ENCODE measurements around the gene GRIK4.
A peak's percentile ranks its signal among the peaks of the same experiment; 100 is the strongest.

The GRIK4 gene

GRCh38 chr11:120556797-120557196, 45.2 kb downstream of the GRIK4 start:
- no peak for TF ChIP-seq Cebpa-rat (IDR thresholded peaks at IDR 0.05)
- Histone ChIP-seq H3K4me3 (no peak overlapping the region), H4K20me1 (no peaks in the 10 kb centered on the region), H3K36me3 (no peaks in the 10 kb centered on the region), H3K9me3 (no peaks in the 10 kb centered on the region), H3K4me1 (peaks cover 46% of the 10 kb centered on the region), H3K4me2 (no peak overlapping the region), H3K27me3 (no peaks in the 10 kb centered on the region), H3K27ac (no peak overlapping the region), H3K9ac (no peak overlapping the region)

GRCh38 chr11:120558744-120559431, 47.3 kb downstream of the GRIK4 start:
- Histone ChIP-seq H4K20me1 (no peaks in the 10 kb centered on the region), H3K9ac (no peak overlapping the region), H3K9me3 (no peaks in the 10 kb centered on the region), H3K4me3 (no peak overlapping the region), H3K27ac (no peak overlapping the region), H3K27me3 (peaks cover 15% of the 10 kb centered on the region), H3K36me3 (no peaks in the 10 kb centered on the region), H3K4me1 (peaks cover 29% of the 10 kb centered on the region), H3K4me2 (no peak overlapping the region)
- no peak for TF ChIP-seq Cebpa-rat (IDR thresholded peaks at IDR 0.05)

GRCh38 chr11:120561286-120561685, 49.7 kb downstream of the GRIK4 start:
- Histone ChIP-seq H3K4me1 (peaks cover 27% of the 10 kb centered on the region), H3K27me3 (peaks cover 35% of the 10 kb centered on the region), H3K27ac (no peak overlapping the region)

GRCh38 chr11:120562806-120563425, 51.4 kb downstream of the GRIK4 start:
- Histone ChIP-seq H4K20me1 (no peaks in the 10 kb centered on the region), H3K4me2 (no peak overlapping the region), H3K4me3 (no peak overlapping the region), H3K36me3 (no peaks in the 10 kb centered on the region), H3K9ac (no peak overlapping the region), H3K9me3 (no peaks in the 10 kb centered on the region), H3K4me1 (peaks cover 27% of the 10 kb centered on the region), H3K27me3 (peaks cover 35% of the 10 kb centered on the region), H3K27ac (no peak overlapping the region)
- TF ChIP-seq Cebpa-rat (IDR thresholded peaks at IDR 0.05) = no peak

More at GRCh38 chr11:120561286-120561685, 49.7 kb downstream of the GRIK4 start:
- H4K20me1 ChIP-seq = no peaks in the 10 kb centered on the region
- no peaks in the 10 kb centered on the region for H3K36me3 ChIP-seq
- no peak overlapping the region for H3K9ac ChIP-seq
- TF ChIP-seq Cebpa-rat (IDR thresholded peaks at IDR 0.05) = no peak
- H3K4me2 ChIP-seq = no peak overlapping the region
- no peaks in the 10 kb centered on the region for H3K9me3 ChIP-seq
- H3K4me3 ChIP-seq = no peak overlapping the region

- H3K27ac ChIP-seq = peak overlapping the region; percentile 65; the same call in 1 of the 2 replicates
- peaks cover 35% of the 10 kb centered on the region for H3K27me3 ChIP-seq
- no peak for TF ChIP-seq Cebpa-rat (IDR thresholded peaks at IDR 0.05)
- no peaks in the 10 kb centered on the region for H3K36me3 ChIP-seq
- no peak overlapping the region; the same call in 1 of the 2 replicates for H3K9ac ChIP-seq
- no peaks in the 10 kb centered on the region for H4K20me1 ChIP-seq
- peak overlapping the region; percentile 64 for H3K4me3 ChIP-seq
- H3K4me2 ChIP-seq = peak overlapping the region; percentile 95
- no peaks in the 10 kb centered on the region for H3K9me3 ChIP-seq
- H3K4me1 ChIP-seq = peaks cover 20% of the 10 kb centered on the region
These were observed 52.4 kb downstream of the GRIK4 start for GRCh38 chr11:120563703-120564572.

GRCh38 chr11:120564573-120565311, 53.2 kb downstream of the GRIK4 start:
- Histone ChIP-seq H4K20me1 (no peaks in the 10 kb centered on the region), H3K4me2 (peak overlapping the region; percentile 95), H3K9ac (no peak overlapping the region; the same call in 1 of the 2 replicates), H3K27ac (peak overlapping the region; percentile 65; the same call in 1 of the 2 replicates), H3K9me3 (no peaks in the 10 kb centered on the region), H3K36me3 (no peaks in the 10 kb centered on the region), H3K27me3 (peaks cover 35% of the 10 kb centered on the region), H3K4me1 (peaks cover 19% of the 10 kb centered on the region), H3K4me3 (peak overlapping the region; percentile 64)
- no peak for TF ChIP-seq Cebpa-rat (IDR thresholded peaks at IDR 0.05)

GRCh38 chr11:120565466-120566155, 54.1 kb downstream of the GRIK4 start:
- no peaks in the 10 kb centered on the region for H3K9me3 ChIP-seq
- peak overlapping the region; percentile 95 for H3K4me2 ChIP-seq
- no peak overlapping the region for H3K9ac ChIP-seq
- no peaks in the 10 kb centered on the region for H3K36me3 ChIP-seq
- H3K27me3 ChIP-seq = peaks cover 35% of the 10 kb centered on the region
- H3K4me1 ChIP-seq = peaks cover 19% of the 10 kb centered on the region
- no peaks in the 10 kb centered on the region for H4K20me1 ChIP-seq
- no peak overlapping the region; the same call in 1 of the 2 replicates for H3K4me3 ChIP-seq
- no peak overlapping the region for H3K27ac ChIP-seq
- no peak for TF ChIP-seq Cebpa-rat (IDR thresholded peaks at IDR 0.05)

- no peak for TF ChIP-seq Cebpa-rat (IDR thresholded peaks at IDR 0.05)
- no peak overlapping the region for H3K4me3 ChIP-seq
- H3K27ac ChIP-seq = no peak overlapping the region
- peaks cover 35% of the 10 kb centered on the region for H3K27me3 ChIP-seq
- H3K4me1 ChIP-seq = peaks cover 19% of the 10 kb centered on the region
- no peaks in the 10 kb centered on the region for H3K9me3 ChIP-seq
- no peak overlapping the region for H3K9ac ChIP-seq
- H4K20me1 ChIP-seq = no peaks in the 10 kb centered on the region
- no peaks in the 10 kb centered on the region for H3K36me3 ChIP-seq
- no peak overlapping the region for H3K4me2 ChIP-seq
These were observed 54.6 kb downstream of the GRIK4 start for GRCh38 chr11:120566176-120566575.
